ENCODE data around the gene C1orf105. TPM values are rescaled to one million over a fixed set of nuclear protein-coding genes. Genes with fewer than 3 reads are reported as not detected.

Gene C1orf105
- total and polyA plus RNA-seq, 2 experiments from 2014 or later = not detected

- H3K27me3 Mint-ChIP-seq (ENCODE audit: insufficient read depth, low read depth, poor library complexity) = peaks cover 1% of the 10 kb centered on the region
- Histone ChIP-seq H4K20me1 (replicated peaks; ENCODE audit: insufficient read depth) (no peaks in the 10 kb centered on the region), H2AFZ (no peak overlapping the region), H3K4me2 (no peak overlapping the region), H3F3A (replicated peaks; ENCODE audit: low read depth) (no peaks in the 10 kb centered on the region), H3K36me3 (ENCODE audit: insufficient read depth) (no peaks in the 10 kb centered on the region), H3K9me2 (ENCODE audit: insufficient read depth) (no peaks in the 10 kb centered on the region), H3K27ac (ENCODE audit: low read depth) (no peak overlapping the region), H3K27me3 (ENCODE audit: insufficient read depth) (no peaks in the 10 kb centered on the region), H3K4me1 (ENCODE audit: insufficient read depth) (peaks cover 40% of the 10 kb centered on the region), H3K4me3 (no peak overlapping the region), H3K79me2 (replicated peaks; ENCODE audit: insufficient read depth) (no peaks in the 10 kb centered on the region)
- no peaks in the 10 kb centered on the region for H3K9me3 Mint-ChIP-seq
- H3K36me3 Mint-ChIP-seq (ENCODE audit: low read depth) = no peaks in the 10 kb centered on the region
- H3K4me1 Mint-ChIP-seq = peaks cover 44% of the 10 kb centered on the region
- no peak overlapping the region for H3K4me3 Mint-ChIP-seq
- H3K27ac Mint-ChIP-seq = no peak overlapping the region
- TF ChIP-seq ETS1 (IDR thresholded peaks at IDR 0.05) (no peak), CTCF (conservative IDR thresholded peaks at IDR 0.05; ENCODE audit: low read depth in 2 of 2) (no peak), STAT1 (IDR thresholded peaks at IDR 0.05; ENCODE audit: unreplicated experiment) (no peak), POLR2AphosphoS5 (IDR thresholded peaks at IDR 0.05; ENCODE audit: low read depth) (no peak), NANOG (IDR thresholded peaks at IDR 0.05; ENCODE audit: borderline replicate concordance) (no peak), JUNB (IDR thresholded peaks at IDR 0.05; ENCODE audit: unreplicated experiment) (no peak), EZH2 (IDR thresholded peaks at IDR 0.05; ENCODE audit: low read depth, unreplicated experiment) (no peak), EZH2phosphoT487 (IDR thresholded peaks at IDR 0.05; ENCODE audit: unreplicated experiment) (no peak)
- DNase-seq (ENCODE audit: low spot score) (no peak), ATAC-seq (no peak)
Observed at GRCh38 chr1:172386046-172386445, 34.4 kb upstream of the C1orf105 start.

GRCh38 chr1:172388490-172388889 lies 32.0 kb upstream of the C1orf105 start:
- H3K27ac Mint-ChIP-seq = no peak overlapping the region

More at GRCh38 chr1:172388490-172388889, 32.0 kb upstream of the C1orf105 start:
- DNase-seq (ENCODE audit: low spot score) (no peak), ATAC-seq (no peak)
- Mint-ChIP-seq H3K36me3 (ENCODE audit: low read depth) (no peaks in the 10 kb centered on the region), H3K4me1 (peaks cover 30% of the 10 kb centered on the region), H3K27me3 (ENCODE audit: insufficient read depth, low read depth, poor library complexity) (no peaks in the 10 kb centered on the region), H3K4me3 (no peak overlapping the region), H3K9me3 (no peaks in the 10 kb centered on the region)
- Histone ChIP-seq H2AFZ (no peak overlapping the region), H4K20me1 (replicated peaks; ENCODE audit: insufficient read depth) (no peaks in the 10 kb centered on the region), H3F3A (replicated peaks; ENCODE audit: low read depth) (no peaks in the 10 kb centered on the region), H3K4me1 (ENCODE audit: insufficient read depth) (peaks cover 28% of the 10 kb centered on the region), H3K4me3 (no peak overlapping the region), H3K4me2 (no peak overlapping the region), H3K79me2 (replicated peaks; ENCODE audit: insufficient read depth) (no peaks in the 10 kb centered on the region), H3K36me3 (ENCODE audit: insufficient read depth) (no peaks in the 10 kb centered on the region), H3K27ac (ENCODE audit: low read depth) (no peak overlapping the region), H3K27me3 (ENCODE audit: insufficient read depth) (no peaks in the 10 kb centered on the region), H3K9me2 (ENCODE audit: insufficient read depth) (no peaks in the 10 kb centered on the region)
- TF ChIP-seq EZH2phosphoT487 (IDR thresholded peaks at IDR 0.05; ENCODE audit: unreplicated experiment) = no peak
- no peak for TF ChIP-seq EZH2 (IDR thresholded peaks at IDR 0.05; ENCODE audit: low read depth, unreplicated experiment)
